GM12878 (cell line): ENCODE measurements around the gene ANTXR2. TPM values are rescaled to one million over a fixed set of nuclear protein-coding genes. Genes with fewer than 3 reads are reported as not detected.

Experiments used
- BMI1 ChIP-seq: fragments of 450-650 bp; IDR thresholded peaks from 2 replicates; pipeline ENCODE4 v1.6.1; 2016; ENCODE audit warnings: mild to moderate bottlenecking, moderate library complexity, borderline replicate concordance
- IKZF1 ChIP-seq: fragments of 450-650 bp; conservative IDR thresholded peaks from 2 replicates; pipeline ENCODE4 v1.6.1; 2017; ENCODE audit warnings: antibody characterized with exemption, mild to moderate bottlenecking
- IKZF2 ChIP-seq, 2 experiments: fragments of 450-650 bp; IDR thresholded peaks; 2 replicates each; pipeline ENCODE4 v1.6.1; 2017; ENCODE audit warnings: mild to moderate bottlenecking in 2 of 2, moderate library complexity in 2 of 2
- MEF2A ChIP-seq: IDR thresholded peaks from 2 replicates; pipeline ENCODE4 v1.6.1; 2011; ENCODE audit warnings: low read depth, mild to moderate bottlenecking, low read length, moderate library complexity; ENCODE audit not compliant: insufficient read depth
- MXI1 ChIP-seq: fragments of 150-350 bp; IDR thresholded peaks from 2 replicates; pipeline ENCODE4 v1.6.1; 2011; ENCODE audit warnings: low read depth, mild to moderate bottlenecking, inconsistent platforms, low read length, improper control_type of control experiment
- NR2C1 ChIP-seq: fragments of 450-650 bp; IDR thresholded peaks from 2 replicates; pipeline ENCODE4 v1.6.1; 2017; ENCODE audit warnings: antibody characterized with exemption, mild to moderate bottlenecking, moderate library complexity
- POLR2AphosphoS2 ChIP-seq: IDR thresholded peaks from 2 replicates; pipeline ENCODE4 v1.6.1; 2011; ENCODE audit warnings: low read depth, mild to moderate bottlenecking, low read length, improper control_type of control experiment, moderate library complexity
- RELB ChIP-seq: fragments of 450-650 bp; IDR thresholded peaks from 2 replicates; pipeline ENCODE4 v1.6.1; 2017; ENCODE audit warnings: low read depth, mild to moderate bottlenecking, moderate library complexity
- RUNX3 ChIP-seq: IDR thresholded peaks from 2 replicates; pipeline ENCODE4 v1.6.1; 2012; ENCODE audit warnings: low read length, inconsistent platforms
- SIX5 ChIP-seq: IDR thresholded peaks from 2 replicates; pipeline ENCODE4 v1.6.1; 2011; ENCODE audit warnings: mild to moderate bottlenecking, low read depth, low read length, moderate library complexity; ENCODE audit not compliant: severe bottlenecking
- WRNIP1 ChIP-seq: IDR thresholded peaks from 2 replicates; pipeline ENCODE4 v1.6.1; 2011; ENCODE audit warnings: low read depth, low read length, improper control_type of control experiment, borderline replicate concordance
- ZNF217 ChIP-seq: fragments of 450-650 bp; IDR thresholded peaks from 2 replicates; pipeline ENCODE4 v1.6.1; 2017; ENCODE audit warnings: antibody characterized with exemption, mild to moderate bottlenecking
- polyA plus RNA-seq, 11 experiments: library from polyadenylated mRNA; depleted of rRNA in 4 of 11; unstranded in 6 of 11; stranded (reverse) in 5 of 11; fragments of >200 nt; fragmentation: Nextera tagmentation in 4 of 11; fragmentation: Illumina TruSeq in 1 of 11; extraction: Ambion mirVana in 4 of 11; extraction: Trizol in 1 of 11; gene quantifications; 1 replicate in 1 of 11; 2 replicates in 10 of 11; pipeline versions ENCODE4 v1.2.1 to v1.2.3, GENCODE V29; 2011 to 2016; ENCODE audit warnings: inconsistent platforms in 2 of 11, missing spikeins in 2 of 11, low read depth in 1 of 11
- total RNA-seq, 4 experiments: library from RNA; depleted of rRNA in 3 of 4; stranded (reverse); fragments of >200 nt in 3 of 4; fragmentation: Illumina TruSeq in 1 of 4; extraction: Trizol in 1 of 4; gene quantifications; 2 replicates each; pipeline versions ENCODE4 v1.2.1 to v1.2.3, GENCODE V29; 2013 to 2021

The ANTXR2 gene
- total and polyA plus RNA-seq, 10 of the 15 experiments (the other 5 are each of a cell fraction or from before 2014, with no cell fraction given) = 1.4 to 8.9 (median 5.7) TPM

DNA sequence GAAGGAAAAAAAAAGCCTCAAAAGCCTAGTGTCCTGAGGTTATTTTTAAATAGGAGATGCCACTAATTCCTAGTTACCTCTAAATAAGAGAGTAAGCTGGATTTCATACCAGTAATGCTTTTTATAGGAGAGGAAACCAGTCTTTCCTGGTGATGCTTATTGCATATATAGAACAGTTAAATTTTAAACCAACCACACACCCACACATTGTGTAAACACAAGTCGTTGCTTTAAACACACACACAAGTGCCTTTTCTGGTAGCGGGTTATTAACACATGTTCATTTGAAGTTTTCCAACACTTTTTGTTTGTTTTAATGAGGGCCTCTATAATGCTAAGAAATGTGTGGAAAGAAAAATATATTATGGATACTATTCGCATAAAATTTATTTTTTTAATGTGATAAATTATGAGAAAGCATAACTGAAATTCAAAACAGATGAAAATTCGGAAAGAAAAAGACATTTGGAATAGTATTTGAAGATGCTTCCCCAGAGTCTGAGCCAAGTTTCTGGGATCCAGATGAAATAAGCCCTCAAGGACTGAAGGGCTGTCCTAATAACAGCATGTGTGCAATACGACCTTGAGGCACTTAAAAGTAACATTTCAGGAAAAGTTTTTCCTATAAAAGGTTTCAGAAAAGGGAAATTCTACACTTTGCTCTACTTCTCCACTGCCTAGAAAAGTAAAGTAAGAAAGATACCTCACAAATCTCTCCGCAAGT is 2.0 kb downstream of the ANTXR2 start (continued):
- TF ChIP-seq MEF2A = 0 out of 2 replicates have a peak, but pooled peaks have one; percentile 12
- TF ChIP-seq WRNIP1 = no peak
- no peak for TF ChIP-seq POLR2AphosphoS2
- TF ChIP-seq RUNX3 = peak; percentile 10; the same call in 1 of the 2 replicates
- TF ChIP-seq ZNF217 = peak; percentile 56
- TF ChIP-seq MXI1 = peak; percentile 45; the same call in 1 of the 2 replicates
- TF ChIP-seq SIX5 = no peak
- TF ChIP-seq IKZF1 = peak; percentile 40; the same call in 1 of the 2 replicates
- peak; percentile 20; the same call in 1 of the 2 replicates for TF ChIP-seq BMI1
- 0 out of 2 replicates have a peak, but pooled peaks have one; percentile 5 for TF ChIP-seq RELB
- TF ChIP-seq IKZF2 (IDR thresholded peaks at IDR 0.05) = peak in 1 of 2 experiments; percentile 23; a peak in 2 of 4 replicates
- 0 out of 2 replicates have a peak, but pooled peaks have one; percentile 20 for TF ChIP-seq NR2C1
